Gastrocnemius medialis (tissue), 4 donors: ENCODE data around the gene HOXA6. TPM values are rescaled to one million over a fixed set of nuclear protein-coding genes. Genes with fewer than 3 reads are reported as not detected.
A peak's percentile ranks its signal among the peaks of the same experiment; 100 is the strongest.

Source experiments
- ATAC-seq, 2 donors: fragments of 150-250 bp; one replicate each; pipeline ENCODE4 v1.9.1; 2016
- DNase-seq, 2 donors: peaks; one replicate each; pipeline ENCODE4 v3.0.0-alpha.2; 2019
- H3K27ac ChIP-seq, 4 donors: fragments of 200-600 bp; sonication (generic); 1 replicate in 1 of 4; 2 replicates in 3 of 4; pipeline ENCODE4 v1.5.1; 2016 to 2018; ENCODE audit warnings: mild to moderate bottlenecking in 2 of 4, moderate library complexity in 1 of 4
- H3K27me3 ChIP-seq, 3 donors: fragments of 200-600 bp; sonication (generic) in 2 of 3; 1 replicate in 1 of 3; 2 replicates in 2 of 3; pipeline versions ENCODE4 v1.5.1 to v1.6.0; 2016 to 2019; ENCODE audit warnings: mild to moderate bottlenecking in 1 of 3, moderate library complexity in 1 of 3
- H3K36me3 ChIP-seq, 2 donors: fragments of 200-600 bp; sonication (generic) in 1 of 2; one replicate each; pipeline ENCODE4 v1.5.1; 2017 to 2018
- H3K4me1 ChIP-seq, 2 donors: fragments of 200-600 bp; sonication (generic) in 1 of 2; one replicate each; pipeline ENCODE4 v1.5.1; 2016 to 2017; ENCODE audit warnings: mild to moderate bottlenecking in 2 of 2
- H3K4me3 ChIP-seq, 4 donors: fragments of 200-600 bp; sonication (generic) in 3 of 4; 1 replicate in 1 of 4; 2 replicates in 3 of 4; pipeline ENCODE4 v1.5.1; 2016 to 2019; ENCODE audit warnings: mild to moderate bottlenecking in 2 of 4
- H3K9me3 ChIP-seq, 3 donors: fragments of 200-600 bp; sonication (generic) in 2 of 3; 1 replicate in 1 of 3; 2 replicates in 2 of 3; pipeline ENCODE4 v1.5.1; 2016 to 2019
- CTCF ChIP-seq, 5 experiments: fragments of 450-650 bp in 3 of 5; fragments of 200-600 bp in 2 of 5; sonication (generic) in 2 of 5; IDR thresholded peaks in 4 of 5; conservative IDR thresholded peaks in 1 of 5; 1 replicate in 4 of 5; 2 replicates in 1 of 5; pipeline ENCODE4 v1.5.1; 2016 to 2019; ENCODE audit warnings: antibody characterized with exemption in 5 of 5, mild to moderate bottlenecking in 3 of 5, moderate library complexity in 3 of 5
- POLR2A ChIP-seq, 2 donors: fragments of 450-650 bp; IDR thresholded peaks; one replicate each; pipeline ENCODE4 v1.6.1; 2017; ENCODE audit warnings: antibody characterized with exemption in 2 of 2, mild to moderate bottlenecking in 2 of 2, moderate library complexity in 2 of 2
- in situ Hi-C, 4 donors: fragments of 200-750 bp; cut with MboI; loops; one replicate each; pipeline versions ENCODE4 v1.15.0 to v1.8.0; 2017; ENCODE audit warnings: low sequenced_read_pairs in 4 of 4
- intact Hi-C: fragments of 100-400 bp; cut with DNase I; formaldehyde crosslinking; loops from one replicate; pipeline ENCODE4 v1.15.1; 2023; ENCODE audit warnings: low total_unique reads
- total RNA-seq, 4 donors: library from RNA; depleted of rRNA; stranded (reverse); fragments of >200 nt; gene quantifications; one replicate each; pipeline versions ENCODE4 v1.1.0 to v1.2.3, GENCODE V29; 2016

Gene HOXA6
- total RNA-seq, 4 donors from 2014 or later = 2.6 to 5.6 (median 4.2) TPM

GRCh38 chr7:27102581-27103442 lies 44.8 kb downstream of the HOXA6 start, which contains the start of gene HOXA2:
TSS of gene HOXA2 (minus strand) at chr7:27102683. CDS start at chr7:27102500, 183 bp downstream.
- H3K9me3 ChIP-seq = no peaks in the 10 kb centered on the region
- peaks cover 1 to 16% of the 10 kb centered on the region in 2 donors for H3K4me1 ChIP-seq
- H3K27ac ChIP-seq = peak within 1 kb of the TSS; percentile 25 to 67 (median 58)
- H3K36me3 ChIP-seq = no peaks in the 10 kb centered on the region
- intact Hi-C loops (no loop called here), in situ Hi-C loops (no loop called here)
- TF ChIP-seq CTCF (IDR thresholded peaks at IDR 0.05 in 4 of 5, conservative IDR thresholded peaks at IDR 0.05 in 1 of 5) (no peak), POLR2A (IDR thresholded peaks at IDR 0.05) (no peak)
- peak within 1 kb of the TSS; percentile 10 to 49 (median 26) for H3K4me3 ChIP-seq
- no peaks in the 10 kb centered on the region for H3K27me3 ChIP-seq
- DNase-seq (no peak), ATAC-seq (no peak)

DNA sequence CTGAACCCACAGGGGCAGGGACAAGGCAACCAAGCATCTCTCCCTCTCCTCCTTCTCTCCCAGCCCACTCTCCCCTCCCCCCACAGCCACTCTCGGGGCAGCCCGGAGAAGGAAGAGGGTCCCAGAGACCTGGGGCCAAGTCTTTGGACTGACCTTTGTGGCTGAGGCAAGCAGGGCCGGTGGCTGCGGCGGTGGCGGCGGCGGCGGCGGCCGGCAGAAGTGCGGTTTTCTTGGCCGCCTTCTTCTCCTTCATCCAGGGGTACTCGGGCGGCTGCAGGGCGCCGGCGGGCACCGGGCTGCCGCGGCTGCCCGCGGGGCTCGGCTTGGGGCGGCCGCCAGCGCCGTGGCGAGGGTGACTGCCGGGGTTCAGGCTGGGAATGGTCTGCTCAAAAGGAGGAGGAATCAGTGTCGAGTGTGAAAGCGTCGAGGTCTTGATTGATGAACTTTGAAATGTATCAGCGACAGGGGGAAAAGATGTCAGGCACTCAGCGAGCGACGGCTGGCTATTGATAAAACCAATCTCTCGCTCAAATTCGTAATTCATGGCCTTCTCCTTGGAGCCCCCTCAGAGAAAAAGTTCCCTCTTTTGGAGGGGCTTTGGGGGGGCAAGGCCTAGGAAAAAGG lies 45.5 kb downstream of the HOXA6 start:
- Histone ChIP-seq H3K4me1 (peaks cover 8 to 22% of the 10 kb centered on the region in 2 donors), H3K27me3 (no peaks in the 10 kb centered on the region), H3K9me3 (no peaks in the 10 kb centered on the region), H3K4me3 (peak overlapping the region in 2 of 4 donors; percentile 26 to 49), H3K36me3 (no peaks in the 10 kb centered on the region), H3K27ac (peak overlapping the region in 2 of 4 donors; percentile 62 to 67)
- intact Hi-C loops (no loop called here), in situ Hi-C loops (no loop called here)
- no peak for DNase-seq
- ATAC-seq = no peak
- no peak for TF ChIP-seq CTCF (IDR thresholded peaks at IDR 0.05 in 4 of 5, conservative IDR thresholded peaks at IDR 0.05 in 1 of 5)
- TF ChIP-seq POLR2A (IDR thresholded peaks at IDR 0.05) = no peak

GRCh38 chr7:27101171-27101956 lies 46.2 kb downstream of the HOXA6 start:
- peak overlapping the region in 2 of 4 donors; percentile 6 to 49 for H3K4me3 ChIP-seq
- H3K27me3 ChIP-seq = no peaks in the 10 kb centered on the region
- peaks cover 11 to 23% of the 10 kb centered on the region in 2 donors for H3K4me1 ChIP-seq
- DNase-seq (no peak), ATAC-seq (no peak)
- in situ Hi-C loops = no loop called here
- TF ChIP-seq CTCF (IDR thresholded peaks at IDR 0.05 in 4 of 5, conservative IDR thresholded peaks at IDR 0.05 in 1 of 5) (no peak), POLR2A (IDR thresholded peaks at IDR 0.05) (no peak)
- H3K27ac ChIP-seq = peak overlapping the region in 2 of 4 donors; percentile 62 to 67
- intact Hi-C loops = no loop called here
- no peaks in the 10 kb centered on the region for H3K9me3 ChIP-seq
- no peaks in the 10 kb centered on the region for H3K36me3 ChIP-seq

GRCh38 chr7:27100694-27101170 lies 46.8 kb downstream of the HOXA6 start:
- Histone ChIP-seq H3K27ac (peak overlapping the region in 2 of 4 donors; percentile 62 to 67), H3K9me3 (no peaks in the 10 kb centered on the region), H3K4me1 (peaks cover 11 to 21% of the 10 kb centered on the region in 2 donors), H3K27me3 (no peaks in the 10 kb centered on the region), H3K4me3 (peak overlapping the region in 1 of 4 donors; percentile 49), H3K36me3 (no peaks in the 10 kb centered on the region)
- intact Hi-C loops = no loop called here
- in situ Hi-C loops = no loop called here
- DNase-seq (no peak), ATAC-seq (no peak)
- TF ChIP-seq CTCF (IDR thresholded peaks at IDR 0.05 in 4 of 5, conservative IDR thresholded peaks at IDR 0.05 in 1 of 5) = no peak
- no peak for TF ChIP-seq POLR2A (IDR thresholded peaks at IDR 0.05)
